NCI-H1930 (cell line): ENCODE results near the gene WDR26.
"Not testable (repeated sequence)": the region's sequence is repeated elsewhere in the genome, so short reads cannot be mapped to it uniquely, and the experiment has no call there.

Experiments
- DNase-seq, 2 experiments: peaks; one replicate each; lab custom pipeline; 2025; lab: John Stamatoyannopoulos, UW

WDR26 gene

GRCh38 chr1:224433701-224434672, 610 bp downstream of the WDR26 start:
- DNase-seq: no peak

DNA sequence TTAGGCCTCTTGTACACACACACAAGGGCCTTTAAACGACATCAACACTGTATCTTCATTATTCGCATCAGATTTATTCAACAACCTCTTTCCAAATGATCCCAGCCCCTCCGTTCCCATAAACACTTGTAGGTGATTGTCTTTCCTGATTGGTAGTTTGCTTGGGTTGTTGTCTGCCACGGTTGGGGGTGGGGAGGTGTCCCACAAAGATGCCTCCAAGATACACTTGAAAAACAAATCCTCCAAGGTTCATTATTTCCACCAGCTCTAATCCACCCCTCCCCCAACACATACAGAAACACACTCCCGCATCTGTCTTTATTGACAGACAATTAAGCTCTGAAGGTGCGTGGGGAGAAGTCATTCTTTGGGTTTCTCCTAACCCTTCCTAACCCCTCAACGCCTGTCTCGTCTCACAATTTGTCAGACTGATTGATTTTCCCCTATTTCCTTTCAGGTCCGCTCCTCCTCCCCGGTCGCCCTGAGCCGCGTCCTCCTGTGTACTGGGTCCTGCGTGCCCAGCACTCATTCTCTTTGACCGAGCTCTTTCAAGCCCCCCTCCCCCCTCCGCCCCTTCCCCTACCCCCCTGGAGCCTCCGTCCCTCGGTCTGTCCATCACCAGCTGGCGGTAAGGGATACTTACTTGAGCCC, 1.4 kb downstream of the WDR26 start:
- DNase-seq: no peak

GRCh38 chr1:224432672-224433040, 1.9 kb downstream of the WDR26 start:
- no peak for DNase-seq

DNA sequence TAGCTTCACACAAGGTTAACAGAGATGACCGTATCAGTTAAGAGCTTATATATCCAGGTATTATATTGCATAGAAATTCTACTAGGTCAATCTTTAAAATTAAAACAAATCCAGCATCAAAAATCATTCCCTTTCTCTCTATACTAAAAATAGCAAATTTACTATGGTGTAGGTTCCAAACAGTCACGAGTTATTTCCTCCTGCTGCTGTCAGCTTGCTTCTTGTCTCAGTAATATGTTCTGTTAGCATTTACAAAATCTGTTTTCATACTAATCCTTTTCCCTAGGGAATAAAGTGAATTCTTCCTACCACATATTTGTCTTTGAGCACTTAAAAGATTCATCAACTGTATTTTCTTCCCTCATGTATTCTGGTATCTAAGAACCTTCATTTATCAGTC, 2.5 kb downstream of the WDR26 start:
- DNase-seq: no peak

GRCh38 chr1:224431726-224432125, 2.9 kb downstream of the WDR26 start:
- DNase-seq: no peak

- DNase-seq: no peak
Measured at GRCh38 chr1:224430511-224431113, 4.0 kb downstream of the WDR26 start.

DNA sequence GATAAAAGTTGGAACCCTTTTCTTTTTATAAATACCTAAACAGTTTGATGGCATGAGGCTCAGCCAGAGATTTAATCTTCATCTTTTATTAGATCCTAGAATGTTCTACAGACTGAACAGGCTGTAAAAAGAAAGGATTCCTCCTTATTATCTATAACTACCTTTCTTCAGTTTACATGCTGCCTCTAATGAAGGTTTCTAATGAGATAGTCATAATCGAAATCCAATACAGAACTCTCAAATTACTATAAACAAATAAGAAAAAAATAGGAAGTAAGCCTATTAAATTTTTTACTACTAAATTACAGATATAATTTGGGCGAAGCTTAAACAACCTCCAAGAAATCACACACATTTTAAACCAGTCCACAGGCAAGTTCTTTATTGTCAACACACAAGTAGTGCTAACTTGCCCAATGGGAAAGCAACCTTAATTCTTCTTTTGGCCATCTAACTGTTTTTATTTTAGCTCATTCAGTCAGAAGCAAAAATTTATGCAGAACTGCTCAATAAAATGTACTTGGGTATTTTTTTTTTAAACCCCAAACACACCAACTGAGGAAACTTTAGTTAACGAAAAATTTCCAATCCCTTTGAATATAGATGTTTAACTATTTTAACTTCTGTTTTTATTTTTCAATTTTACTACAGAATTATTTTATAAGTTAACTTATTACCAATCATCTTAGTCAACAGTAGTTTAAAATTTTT, 4.8 kb downstream of the WDR26 start:
- no peak for DNase-seq

- not testable (repeated sequence) for DNase-seq
Measured at GRCh38 chr1:224428713-224429112, 5.9 kb downstream of the WDR26 start.

DNA sequence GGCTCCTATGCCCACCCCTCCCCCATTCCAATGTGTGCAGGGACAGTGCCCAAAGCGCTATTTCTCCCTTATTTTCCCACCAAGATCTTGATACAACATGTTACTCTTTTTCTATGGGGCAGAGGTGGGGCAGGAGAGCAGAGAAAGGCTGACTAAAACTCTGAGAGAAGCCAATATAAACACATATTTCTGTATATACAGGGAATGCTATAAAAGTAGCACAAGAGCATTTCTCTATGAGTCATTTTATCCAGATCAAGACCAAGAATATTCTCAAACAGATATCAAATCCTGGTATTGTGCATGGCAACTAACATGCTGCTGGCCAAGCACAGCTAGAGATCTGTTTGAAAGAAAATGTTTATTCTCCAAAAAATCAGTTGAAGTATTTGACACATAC, 7.3 kb downstream of the WDR26 start:
- no peak for DNase-seq

GRCh38 chr1:224426869-224427268, 7.7 kb downstream of the WDR26 start:
- not testable (repeated sequence) for DNase-seq

GRCh38 chr1:224425279-224425884, 9.2 kb downstream of the WDR26 start:
- no peak for DNase-seq

GRCh38 chr1:224420106-224420505, 14.5 kb downstream of the WDR26 start:
- no peak for DNase-seq

- no peak for DNase-seq
Measured at GRCh38 chr1:224411766-224412165, 22.8 kb downstream of the WDR26 start.

- DNase-seq: no peak
Measured at GRCh38 chr1:224408294-224408590, 26.4 kb downstream of the WDR26 start.

- no peak for DNase-seq
Measured at GRCh38 chr1:224407571-224408293, 26.9 kb downstream of the WDR26 start.

DNA sequence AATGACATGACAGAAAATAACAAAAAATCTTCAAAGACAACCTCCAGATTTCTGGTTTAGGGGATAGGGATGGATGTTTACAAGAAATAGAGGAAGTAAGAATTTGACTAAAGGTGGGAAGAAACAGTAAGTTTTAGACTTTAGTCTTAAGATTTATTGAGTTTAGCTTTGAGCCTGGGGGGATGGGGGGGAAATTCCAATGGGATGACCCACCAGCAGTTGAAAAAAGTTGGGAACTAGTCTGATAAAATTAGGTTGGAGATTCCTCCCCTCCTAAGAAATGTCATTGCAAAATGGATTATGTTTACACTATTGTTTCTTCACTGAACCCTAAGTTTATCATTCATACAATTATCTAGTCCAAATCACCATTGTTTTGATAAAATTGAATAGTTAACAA, 28.4 kb downstream of the WDR26 start:
- no peak for DNase-seq

- no peak for DNase-seq
Measured at GRCh38 chr1:224405604-224405970, 29.0 kb downstream of the WDR26 start.

GRCh38 chr1:224404916-224405603, 29.5 kb downstream of the WDR26 start:
- DNase-seq: no peak

GRCh38 chr1:224402472-224403036, 32.0 kb downstream of the WDR26 start:
- no peak for DNase-seq

GRCh38 chr1:224399887-224400286, 34.7 kb downstream of the WDR26 start:
- no peak for DNase-seq
